ENCODE measurements around the gene PARD3B.

PARD3B gene

DNA sequence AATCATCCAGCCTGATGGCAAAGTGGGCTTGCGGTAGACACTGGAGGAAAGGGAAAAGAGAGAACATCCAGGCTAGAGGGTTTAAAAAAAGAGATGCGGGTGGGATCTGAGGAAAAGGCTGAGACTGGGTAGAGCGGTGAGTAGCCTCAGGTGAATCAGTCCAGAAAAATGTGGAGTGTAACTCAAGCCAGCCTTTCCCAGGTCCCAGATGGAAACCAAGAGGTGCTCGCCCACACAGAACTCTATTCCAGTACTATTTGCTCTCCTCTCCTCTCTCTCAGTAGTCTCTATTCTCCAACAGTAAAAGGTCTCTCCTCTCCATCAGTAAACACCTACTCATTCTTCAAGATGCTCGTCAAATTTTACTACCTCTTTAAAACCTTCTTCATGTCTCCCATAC, 1098.7 kb downstream of the PARD3B start:
- DNase-seq, result no peak

GRCh38 chr2:205646680-205647079, 1101.4 kb downstream of the PARD3B start:
- no peak for DNase-seq

GRCh38 chr2:205650450-205650849, 1105.2 kb downstream of the PARD3B start:
- DNase-seq, result no peak

DNA sequence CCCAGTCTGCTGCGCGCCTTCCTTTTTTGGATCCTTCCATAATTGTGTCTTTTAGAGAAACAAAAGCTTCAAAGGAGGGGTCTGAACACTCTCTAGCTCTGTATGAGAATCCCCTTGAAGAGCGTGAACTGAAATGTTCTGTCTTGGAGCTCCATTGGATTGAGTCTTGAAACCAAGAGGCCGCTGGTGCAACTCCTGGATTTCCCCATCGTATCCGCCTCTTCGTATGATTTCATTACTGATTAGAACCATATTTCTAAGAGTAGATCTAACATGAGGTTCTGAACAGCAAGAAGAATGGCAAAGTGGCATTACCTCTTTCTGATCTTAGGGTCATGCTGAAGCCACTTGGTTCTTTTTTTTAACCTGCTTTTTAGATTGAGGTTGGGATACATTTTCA, 1105.7 kb downstream of the PARD3B start:
- no peak for DNase-seq

DNA sequence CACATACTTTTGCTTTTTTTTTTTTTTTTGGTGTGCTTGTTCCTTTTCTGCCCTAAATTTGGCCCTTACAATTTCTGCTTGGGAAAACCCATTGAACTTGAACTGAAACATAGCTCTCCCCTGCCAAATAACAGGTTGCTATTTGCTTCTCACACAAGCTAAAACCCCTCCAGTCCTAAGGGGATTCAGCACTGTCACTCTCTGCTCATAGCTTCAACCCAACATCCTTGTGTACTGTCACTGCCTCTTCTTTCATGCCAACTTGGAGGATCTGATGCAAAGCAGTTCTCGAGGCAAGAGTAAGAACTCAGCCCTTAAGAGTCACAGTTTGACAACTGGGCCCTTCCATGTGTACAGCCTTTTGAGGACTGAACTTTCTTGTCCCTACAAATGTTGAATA, 1106.4 kb downstream of the PARD3B start:
- DNase-seq, result no peak

DNA sequence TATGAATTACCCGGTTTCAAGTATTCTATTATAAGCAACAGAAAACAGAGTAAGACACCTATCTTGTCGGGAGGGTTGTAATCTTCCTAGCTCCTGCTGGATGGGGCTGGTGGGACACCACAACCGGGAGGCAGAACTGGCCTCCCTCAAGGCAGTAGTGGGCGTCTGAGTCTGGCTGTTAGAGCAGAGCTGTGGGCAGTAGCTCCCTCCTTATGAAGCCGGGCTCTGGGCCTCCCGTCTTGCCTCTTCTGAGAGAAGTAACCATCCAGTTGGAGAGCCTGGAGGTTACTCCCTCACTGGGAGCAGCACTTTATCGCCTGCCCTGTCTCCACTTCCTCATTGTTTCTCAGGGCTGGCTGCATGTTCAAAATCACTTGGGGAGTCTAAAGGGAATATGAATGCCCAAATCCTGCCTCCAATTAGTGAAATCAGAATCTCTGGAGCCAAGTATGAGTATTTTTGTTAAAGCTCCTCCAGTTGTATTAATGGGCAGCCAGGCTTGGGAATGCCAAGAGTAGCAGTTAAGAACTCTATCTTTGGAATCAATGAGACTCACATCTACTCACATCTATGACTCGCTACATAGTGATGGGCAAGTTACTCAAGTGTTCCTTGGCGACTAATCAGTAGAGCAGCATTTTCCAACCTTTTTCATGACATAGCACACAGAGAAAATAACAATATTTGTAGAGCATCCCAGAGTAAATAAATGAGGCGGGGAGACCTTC, 1109.8 kb downstream of the PARD3B start:
- DNase-seq, result no peak

GRCh38 chr2:205655779-205656456, 1110.6 kb downstream of the PARD3B start:
- DNase-seq, result no peak

GRCh38 chr2:205656461-205656860, 1111.2 kb downstream of the PARD3B start:
- no peak for DNase-seq

DNA sequence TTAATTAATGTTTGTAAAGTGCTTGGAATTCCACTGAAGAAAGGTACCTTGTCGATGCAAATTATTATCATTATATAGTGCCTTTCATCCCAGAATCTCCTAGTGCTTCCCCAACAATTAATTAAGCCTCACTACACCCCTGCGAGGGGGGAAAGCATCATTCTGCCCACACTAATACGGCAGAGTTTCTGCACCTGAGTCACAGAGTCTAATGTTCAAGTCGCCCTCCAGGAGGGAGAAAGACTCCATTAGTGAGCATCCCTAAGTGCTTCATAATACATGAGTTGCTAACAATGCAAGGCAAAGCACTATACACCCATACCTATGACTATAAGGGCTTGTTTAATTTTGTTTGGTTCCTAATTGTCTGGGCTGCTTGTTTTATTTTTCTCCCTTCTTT, 1111.7 kb downstream of the PARD3B start:
- no peak for DNase-seq

DNA sequence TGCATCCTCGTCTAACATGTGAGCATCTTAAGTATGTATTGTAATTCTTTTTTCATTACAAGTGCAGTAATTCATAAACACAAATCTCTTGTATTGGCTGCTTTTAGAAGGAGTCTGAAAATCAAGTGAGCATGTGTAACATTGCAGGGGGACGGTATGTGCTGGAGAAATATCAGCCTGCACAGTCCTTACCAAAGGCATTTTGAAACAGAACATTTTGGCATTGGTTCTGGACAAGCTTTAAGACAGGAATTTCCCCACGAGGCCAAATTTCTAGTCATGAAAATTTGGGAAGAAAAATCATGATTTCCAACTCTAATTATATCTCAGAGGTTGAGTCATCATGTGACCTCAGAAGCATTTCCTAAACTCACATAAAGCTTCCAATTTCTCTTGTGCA, 1112.3 kb downstream of the PARD3B start:
- DNase-seq, result no peak

DNA sequence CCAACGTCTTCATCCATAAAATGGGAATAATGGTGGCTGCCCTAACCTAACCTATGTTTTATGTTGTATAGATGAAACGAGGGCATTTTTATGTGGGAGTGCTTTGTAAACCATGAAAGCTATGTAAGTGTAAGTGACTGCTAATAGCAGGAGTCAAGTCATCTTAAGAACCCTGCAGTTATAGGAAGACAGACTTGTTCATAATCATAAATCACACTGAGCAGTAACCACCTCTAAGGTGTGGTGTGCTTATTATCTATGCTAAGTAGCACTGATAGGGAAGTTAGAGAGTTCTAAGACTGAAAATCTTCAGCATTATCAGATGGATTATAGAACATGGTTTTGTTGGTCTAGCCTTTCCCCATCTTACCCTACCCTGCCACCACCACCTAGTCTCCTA, 1112.8 kb downstream of the PARD3B start:
- no peak for DNase-seq

DNA sequence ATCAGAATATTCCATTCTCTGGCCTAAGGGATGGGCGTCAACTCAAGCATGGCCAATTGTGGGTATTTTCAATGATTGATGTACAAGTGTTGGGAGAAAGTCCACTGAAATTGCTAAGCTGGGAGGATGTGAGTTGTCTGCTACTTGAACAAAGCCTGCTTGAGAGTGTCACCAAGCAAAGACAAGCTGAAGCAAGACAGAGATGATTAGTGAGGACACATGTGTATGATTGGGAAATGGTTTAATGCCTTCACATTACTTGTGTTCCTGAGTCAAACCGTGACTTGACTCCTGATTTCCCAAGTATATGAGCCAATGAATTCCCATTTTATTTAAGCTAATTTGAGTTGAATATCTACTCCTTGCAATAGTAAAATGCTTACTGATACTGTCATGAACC, 1113.3 kb downstream of the PARD3B start:
- DNase-seq, result no peak

DNA sequence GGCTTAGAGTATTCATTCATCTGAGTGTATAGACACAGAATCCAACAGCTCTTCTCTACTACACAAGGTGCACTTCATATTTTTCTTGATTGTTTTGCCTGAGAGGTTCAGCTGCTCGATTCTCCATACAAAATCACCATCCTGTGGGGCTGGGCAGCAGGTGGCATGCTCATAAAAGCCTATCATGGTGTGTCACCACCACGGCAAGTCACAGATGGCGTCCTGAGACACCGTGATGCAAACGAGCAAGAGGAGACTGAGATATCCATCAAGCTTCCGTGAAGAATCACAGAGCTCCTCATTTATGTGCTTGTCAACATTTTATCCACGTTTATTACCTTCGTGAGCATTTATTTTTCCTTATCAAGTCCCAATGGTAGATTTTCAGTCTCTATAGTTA, 1114.6 kb downstream of the PARD3B start:
- no peak for DNase-seq

GRCh38 chr2:205660521-205661124, 1115.3 kb downstream of the PARD3B start:
- DNase-seq, result peak; percentile 8

- no peak for DNase-seq
Observed at GRCh38 chr2:205661281-205661680, 1116.0 kb downstream of the PARD3B start.

DNA sequence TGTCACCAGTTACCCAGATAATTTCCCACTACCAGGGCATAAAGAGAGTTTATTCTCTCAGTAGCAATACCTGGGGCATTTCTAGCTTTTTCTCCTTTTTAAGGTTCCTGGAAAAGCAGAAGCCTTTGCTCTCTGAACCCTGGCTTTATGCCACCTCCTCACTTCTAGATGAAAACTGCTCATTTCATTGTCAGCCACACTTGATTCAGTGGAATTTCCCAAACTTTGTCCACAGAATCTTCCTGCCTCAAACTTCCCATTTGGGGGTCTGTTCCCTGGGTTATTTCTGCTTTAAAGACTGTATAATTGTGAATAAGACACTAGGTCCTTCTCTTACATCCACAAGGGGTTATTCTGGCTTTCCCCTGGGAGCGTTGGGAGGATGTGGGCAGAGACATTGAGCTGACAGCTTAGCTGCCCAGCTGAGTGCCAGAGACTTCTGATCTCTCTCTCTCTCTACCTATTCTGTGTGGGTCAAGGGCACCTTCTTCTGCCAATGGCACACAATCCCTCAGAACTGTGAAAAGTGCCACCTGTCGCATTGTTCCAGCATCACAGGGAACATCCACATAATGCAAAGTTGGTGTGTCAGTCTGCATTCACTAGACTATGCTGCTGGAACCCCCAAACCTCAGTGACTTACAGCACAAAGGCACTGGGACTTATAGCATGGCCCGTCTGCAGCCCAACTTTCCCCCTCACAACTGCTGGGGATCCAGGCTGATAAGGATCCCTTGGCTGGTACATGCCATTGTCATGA, 1117.1 kb downstream of the PARD3B start:
- no peak for DNase-seq

- no peak for DNase-seq
Observed at GRCh38 chr2:205665791-205666190, 1120.5 kb downstream of the PARD3B start.
